Activated CD4-positive, CD25-positive, alpha-beta regulatory T cell treated with anti-CD3 and anti-CD28 coated beads, Interleukin-2, amount 50 U/mL, for 24 hours (primary cell): Measurements from ENCODE around the gene COX5B.
"Not testable (repeated sequence)": the region's sequence is repeated elsewhere in the genome, so short reads cannot be mapped to it uniquely, and the experiment has no call there.

Source experiments
- ATAC-seq, 2 donors: fragments of 150-1000 bp; cut with Tn5 transposase; one replicate each; pipeline ENCODE4 v1.10.0; 2021; ENCODE audit warnings: mild to moderate bottlenecking in 1 of 2, moderate library complexity in 1 of 2

Gene COX5B, protein sequence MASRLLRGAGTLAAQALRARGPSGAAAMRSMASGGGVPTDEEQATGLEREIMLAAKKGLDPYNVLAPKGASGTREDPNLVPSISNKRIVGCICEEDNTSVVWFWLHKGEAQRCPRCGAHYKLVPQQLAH

DNA sequence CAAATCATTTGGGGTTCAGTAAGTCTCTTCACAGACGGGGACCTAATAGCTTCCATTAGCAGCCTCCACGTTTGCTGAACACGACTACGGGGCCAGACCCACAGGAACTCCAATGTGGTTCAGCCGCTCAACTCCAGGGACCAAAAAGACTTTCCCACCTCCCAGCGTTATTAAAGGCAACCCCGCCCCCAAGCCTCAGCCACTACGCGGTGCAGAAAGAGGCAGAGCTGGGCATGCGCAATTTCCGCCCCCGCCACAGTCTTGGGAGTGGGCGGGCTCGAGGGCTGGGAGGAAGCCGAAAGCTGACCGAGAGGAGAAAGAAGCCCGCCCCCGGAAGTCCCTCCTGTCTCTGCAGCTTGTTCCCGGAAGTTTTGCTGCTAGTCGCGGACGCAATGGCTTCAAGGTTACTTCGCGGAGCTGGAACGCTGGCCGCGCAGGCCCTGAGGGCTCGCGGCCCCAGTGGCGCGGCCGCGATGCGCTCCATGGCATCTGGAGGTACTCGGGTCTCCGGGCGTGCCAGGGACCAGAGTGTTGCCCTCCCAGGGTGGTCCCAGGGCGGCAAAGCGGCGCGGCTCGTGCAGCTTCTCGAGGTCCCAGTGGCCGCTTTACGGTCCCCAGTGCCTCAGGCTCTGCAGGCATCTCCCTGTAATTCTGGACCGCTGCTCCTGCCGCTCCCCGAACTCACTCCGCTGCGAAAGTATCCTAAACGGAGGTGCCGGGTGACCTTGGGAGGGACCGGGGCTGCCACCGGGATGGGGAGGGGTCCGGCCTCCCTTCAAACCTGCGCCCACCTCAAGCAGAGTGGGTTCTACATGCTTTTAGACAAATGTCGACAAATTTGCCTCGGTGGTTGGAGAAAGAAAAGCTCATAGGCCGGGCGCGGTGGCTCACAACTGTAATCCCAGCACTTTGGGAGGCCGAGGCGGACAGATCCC, at the start of gene COX5B:
COX5B (plus strand) TSS at position 368 of the 935 bp plus-strand sequence; CDS start at position 393, 25 bp downstream.
- peak; percentile 92 to 95 for ATAC-seq

DNA sequence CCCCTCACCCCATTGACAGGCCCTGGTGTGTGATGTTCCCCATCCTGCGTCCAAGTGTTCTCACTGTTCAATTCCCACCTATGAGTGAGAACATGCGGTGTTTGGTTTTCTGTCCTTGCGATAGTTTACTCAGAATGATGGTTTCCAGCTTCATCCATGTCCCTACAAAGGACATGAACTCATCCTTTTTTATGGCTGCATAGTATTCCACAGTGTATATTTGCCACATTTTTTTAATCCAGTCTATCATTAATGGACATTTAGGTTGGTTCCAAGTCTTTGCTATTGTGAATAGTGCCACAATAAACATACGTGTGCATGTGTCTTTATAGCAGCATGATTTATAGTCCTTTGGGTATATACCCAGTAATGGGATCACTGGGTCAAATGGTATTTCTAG, 49.7 kb upstream of the COX5B start:
- not testable (repeated sequence) for ATAC-seq

DNA sequence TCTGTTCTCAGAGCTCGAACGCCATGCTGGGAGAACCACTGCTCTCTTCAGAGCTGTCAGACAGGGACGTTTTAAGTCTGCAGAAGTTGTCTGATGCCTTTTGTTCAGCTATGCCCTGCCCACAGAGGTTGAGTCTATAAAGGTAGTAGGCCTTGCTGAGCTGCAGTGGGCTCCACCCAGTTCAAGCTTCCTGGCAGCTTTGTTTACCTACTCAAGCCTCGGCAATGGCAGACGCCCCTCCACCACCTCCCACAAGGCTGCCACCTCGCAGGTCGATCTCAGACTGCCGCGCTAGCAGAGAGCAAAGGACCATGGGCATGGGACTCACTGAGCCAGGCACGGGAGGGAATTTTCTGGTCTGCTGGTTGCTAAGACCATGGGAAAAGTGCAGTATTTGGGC, 44.3 kb upstream of the COX5B start:
- ATAC-seq, result not testable (repeated sequence)

DNA sequence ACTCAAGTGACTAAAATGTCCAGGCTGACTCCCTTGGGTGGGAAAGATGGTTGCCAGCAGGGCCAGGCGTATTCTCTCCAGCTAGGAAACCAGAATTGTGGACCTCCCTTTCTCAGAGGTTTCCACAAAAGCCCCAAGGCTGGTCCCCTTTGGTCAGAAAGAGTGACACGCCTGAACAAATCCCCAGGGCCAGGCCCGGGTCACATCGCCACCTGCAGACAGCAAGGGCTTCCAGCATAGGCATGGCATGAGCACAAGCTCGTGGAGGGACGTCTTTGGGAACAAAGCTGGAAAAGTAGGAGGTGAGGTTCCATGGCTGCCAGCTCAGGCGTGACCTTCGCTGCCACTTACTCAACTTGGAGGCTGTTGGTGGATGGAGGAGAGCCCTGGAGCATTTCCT, 40.8 kb upstream of the COX5B start:
- not testable (repeated sequence) for ATAC-seq

DNA sequence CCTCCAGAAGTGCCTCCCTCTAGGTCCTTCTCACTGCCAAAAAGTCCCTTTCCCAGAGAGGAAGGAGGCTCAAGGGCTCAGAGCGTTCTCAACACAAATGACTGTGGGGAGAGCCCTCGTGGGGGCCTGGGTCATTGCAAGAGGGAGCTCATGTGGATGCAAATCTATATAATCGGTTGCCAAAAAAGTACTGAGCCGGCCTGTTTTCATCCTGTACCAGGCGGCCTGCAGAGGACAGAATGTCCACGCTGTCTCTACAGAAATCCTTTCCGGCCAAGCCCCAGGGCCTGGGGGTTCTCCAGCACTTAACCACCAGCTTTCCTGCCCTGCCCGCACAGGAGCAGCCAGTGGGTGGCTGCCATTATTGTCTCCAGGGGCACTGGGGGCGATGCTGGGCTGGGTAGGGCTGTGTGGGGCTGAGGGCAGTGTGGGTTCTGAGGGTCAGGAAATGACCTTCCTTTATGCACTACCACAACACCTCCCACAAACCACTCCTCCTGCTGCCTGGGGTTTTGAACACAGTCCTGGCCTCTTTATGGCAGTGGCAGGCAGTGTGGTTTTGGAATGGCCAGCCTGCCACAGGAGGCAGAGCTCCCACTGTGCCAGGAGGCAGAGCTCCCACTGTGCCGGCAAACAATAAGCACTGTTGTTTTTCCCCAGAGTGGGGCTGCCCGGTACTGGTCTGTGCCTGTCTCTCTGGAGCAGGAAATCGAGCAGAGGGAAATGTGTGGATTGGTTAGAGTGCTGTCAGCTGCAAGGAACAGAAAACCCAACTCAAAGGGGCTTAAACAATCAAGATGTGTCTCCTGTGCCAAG, 40.1 kb upstream of the COX5B start:
- not testable (repeated sequence) for ATAC-seq

DNA sequence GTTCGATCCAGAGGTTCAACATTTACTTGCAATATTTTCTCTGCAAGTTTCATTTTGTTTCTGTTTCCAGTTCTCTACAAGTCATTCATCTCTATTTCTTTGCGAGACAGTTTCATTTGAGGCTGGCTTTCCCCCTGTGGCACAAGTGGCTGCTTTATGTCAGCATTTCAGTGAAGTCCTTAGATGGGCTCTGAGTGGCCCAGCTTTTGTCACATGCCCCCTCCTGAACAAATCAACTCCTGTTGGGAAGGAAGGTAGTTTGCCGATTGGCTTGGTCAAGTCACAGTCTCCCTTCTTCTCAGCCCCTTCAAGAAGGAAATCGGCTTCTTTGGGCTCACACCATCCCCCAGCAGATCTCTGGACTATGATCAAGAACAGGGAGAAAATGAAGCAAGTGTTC, 37.1 kb upstream of the COX5B start:
- ATAC-seq, result not testable (repeated sequence)

DNA sequence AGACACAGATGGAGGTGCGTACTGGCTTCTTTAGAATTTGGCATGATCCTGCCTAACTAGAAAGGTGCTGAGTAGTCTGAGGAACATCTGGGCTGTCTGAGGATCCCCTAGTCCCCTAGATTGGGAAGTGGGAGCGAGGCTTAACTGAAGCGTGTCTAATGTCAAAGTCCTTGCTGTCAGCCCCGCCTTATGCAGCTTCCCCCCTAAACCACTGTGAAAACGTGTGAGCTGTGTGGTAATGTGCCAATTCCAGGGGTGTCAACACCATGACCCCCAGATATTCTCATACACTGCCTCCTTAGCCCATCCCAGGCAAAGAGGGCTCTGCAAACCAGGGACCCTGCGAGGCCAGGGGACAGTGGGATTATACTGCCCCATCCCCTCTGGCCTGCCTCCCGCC, 34.0 kb upstream of the COX5B start:
- not testable (repeated sequence) for ATAC-seq

DNA sequence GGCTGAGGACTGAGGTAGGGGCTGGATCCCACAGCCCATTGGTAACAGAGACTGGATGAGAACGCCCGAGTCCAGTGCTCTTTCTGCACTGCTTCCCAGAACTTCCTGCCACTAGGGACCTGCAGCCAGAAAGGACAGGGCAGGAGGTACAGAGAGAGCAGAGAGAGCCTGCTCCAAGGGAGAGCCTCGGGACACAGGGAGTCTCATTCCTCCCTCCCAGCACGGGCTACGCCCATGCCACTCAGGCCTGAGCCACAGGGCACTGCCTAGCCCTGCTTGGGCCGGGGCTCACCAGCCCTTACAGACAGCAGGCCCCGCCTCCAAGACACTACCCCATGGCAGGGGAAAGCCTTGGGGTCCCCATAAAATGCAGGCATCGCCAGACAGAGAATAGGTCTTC, 30.1 kb upstream of the COX5B start:
- not testable (repeated sequence) for ATAC-seq

DNA sequence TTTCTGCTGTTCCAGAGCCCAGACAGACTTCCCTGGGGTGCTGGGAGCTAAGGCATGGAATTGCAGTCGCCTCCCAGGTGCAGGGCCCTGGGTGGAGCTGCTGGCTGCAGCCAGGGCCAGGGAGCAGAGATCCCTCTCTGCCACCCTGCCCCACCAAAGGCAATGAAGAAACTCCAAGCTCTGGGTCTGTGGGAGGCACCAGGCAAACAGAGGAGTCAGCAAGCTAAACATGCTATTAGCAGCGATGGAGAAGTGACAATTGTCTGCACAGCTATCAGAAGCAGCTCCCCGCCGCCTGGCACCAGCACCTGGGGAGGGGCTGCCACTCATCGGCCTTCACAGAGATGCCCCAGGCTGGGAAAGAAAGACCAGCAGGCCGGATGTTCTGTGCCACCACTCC, 28.0 kb upstream of the COX5B start:
- no peak for ATAC-seq

DNA sequence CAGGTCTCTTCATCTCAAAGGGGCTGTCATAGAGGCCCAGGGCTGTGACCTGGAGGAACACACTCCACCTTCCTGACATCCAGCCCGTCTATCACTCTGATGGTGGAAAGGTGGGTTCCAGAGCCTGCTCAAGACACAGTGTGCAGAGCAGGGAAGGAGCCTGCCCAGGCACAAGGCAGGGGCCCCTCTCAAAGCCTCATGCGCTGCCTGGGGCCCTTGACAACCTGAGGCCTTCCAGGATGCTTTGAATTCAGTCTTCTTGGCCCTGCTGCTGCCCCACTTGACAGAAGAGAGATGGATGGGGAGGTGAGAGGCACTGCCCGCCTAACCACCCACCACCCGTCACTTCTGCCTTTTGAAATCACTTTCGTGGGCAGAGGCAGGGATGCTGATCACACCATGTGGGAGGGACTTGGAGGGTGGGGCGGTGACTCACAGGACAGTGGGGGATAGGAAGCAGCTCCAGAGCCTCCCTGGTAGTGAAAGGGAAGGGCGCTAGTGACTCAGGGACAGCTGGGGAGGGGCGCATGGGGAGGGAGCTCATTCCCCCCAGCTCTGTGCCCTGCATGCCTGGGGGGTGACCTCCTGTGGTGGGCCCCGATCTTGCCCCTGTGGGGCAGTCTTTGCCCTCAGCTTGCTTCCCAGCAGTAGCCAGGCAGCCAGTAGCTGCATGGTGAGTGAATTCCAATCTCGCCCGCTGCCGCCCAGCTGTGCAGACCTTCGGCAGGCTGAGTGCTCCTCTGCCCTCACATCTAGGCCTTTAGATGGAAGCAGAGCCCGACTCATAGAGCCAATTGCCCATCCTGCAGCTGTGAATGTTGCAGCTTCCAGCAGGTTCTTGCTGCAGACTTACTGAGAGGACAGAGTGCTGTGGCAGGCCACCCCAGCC, 26.7 kb upstream of the COX5B start:
- peak; percentile 71 to 87 for ATAC-seq

DNA sequence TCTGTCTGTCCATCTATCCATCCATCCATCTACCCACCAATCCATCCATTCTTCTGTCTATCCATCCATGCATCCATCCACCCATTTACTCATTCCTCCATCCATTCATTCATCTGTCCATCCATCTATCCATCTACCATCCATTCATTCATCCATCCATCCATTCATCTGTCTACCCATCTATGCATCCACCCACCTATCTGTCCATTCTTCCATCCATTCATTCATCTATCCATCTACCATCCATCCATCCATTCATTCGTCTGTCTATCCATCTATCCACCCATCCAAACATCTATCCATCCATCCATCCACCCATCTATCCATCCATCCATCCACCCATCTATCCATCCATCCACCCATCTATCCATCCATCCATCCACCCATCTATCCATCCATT, 25.4 kb upstream of the COX5B start:
- not testable (repeated sequence) for ATAC-seq

DNA sequence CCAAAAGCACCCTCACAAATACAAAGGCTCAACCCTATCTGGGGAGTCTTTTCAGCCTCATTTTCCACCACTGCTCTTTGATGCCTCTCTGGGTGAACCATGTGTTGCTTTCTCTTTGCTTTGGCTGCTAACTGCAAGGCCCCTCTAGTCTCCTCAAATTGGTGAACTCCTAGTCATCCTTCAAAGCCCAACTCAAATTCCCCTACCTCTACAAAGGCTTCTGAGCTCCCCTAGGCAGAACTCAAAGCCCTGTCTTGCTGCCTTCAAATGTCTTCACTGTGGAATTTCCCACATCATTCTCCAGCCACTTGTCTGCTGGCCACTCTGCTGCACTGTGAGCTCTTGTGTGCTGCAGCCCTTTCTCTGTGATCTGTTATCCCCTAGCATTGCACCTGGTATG, 22.9 kb upstream of the COX5B start:
- not testable (repeated sequence) for ATAC-seq

DNA sequence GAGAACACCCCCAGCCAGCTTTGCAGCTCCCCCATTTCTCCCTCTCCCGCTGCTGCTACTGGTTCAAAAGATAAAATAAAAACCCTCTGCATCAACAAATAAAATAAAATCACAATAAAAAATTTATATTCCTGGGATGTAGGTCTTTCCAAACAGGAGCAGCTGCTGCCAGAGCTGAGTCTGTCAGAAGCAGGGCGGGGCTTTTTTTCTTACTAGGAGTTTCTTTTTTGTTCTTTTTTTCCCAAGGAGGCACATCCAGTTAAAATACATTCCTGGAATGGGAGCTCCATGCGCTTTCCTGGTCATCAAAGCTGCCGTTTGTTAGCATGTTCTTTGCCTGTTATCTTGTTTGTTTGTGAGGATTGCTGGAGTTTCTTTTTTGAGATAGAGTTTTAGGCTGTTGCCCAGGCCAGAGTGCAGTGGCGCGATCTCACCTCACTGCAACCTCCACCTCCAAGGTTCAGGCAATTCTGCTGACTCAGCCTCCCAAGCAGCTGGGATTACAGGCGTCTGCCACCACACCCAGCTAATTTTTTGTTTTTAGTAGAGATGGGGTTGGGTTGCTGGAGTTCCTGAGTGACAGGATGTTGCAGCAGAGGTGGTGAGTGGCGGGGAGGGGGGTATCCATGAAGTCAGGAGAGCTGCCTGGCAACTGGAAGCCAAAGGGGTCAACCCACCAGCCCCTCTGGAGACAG, 20.4 kb upstream of the COX5B start:
- not testable (repeated sequence) for ATAC-seq

DNA sequence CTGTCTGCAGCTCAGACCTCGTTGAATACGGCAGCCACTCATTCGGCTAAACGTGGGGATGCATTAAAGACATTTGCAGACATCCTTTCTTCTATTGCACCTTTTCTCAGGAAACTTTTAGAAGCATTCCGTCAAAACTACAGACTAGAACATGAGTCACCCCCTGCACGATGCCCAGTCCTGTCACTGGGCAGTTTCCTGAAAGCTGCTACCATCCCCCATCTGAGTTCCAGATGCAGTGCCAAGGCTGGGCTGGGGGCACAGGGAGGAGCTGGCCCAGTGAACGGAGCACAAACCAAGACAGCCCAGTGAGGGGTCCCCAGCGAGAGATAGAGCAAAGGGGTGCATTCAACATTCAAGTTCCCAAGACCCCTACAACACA, 19.8 kb upstream of the COX5B start:
- not testable (repeated sequence) for ATAC-seq

DNA sequence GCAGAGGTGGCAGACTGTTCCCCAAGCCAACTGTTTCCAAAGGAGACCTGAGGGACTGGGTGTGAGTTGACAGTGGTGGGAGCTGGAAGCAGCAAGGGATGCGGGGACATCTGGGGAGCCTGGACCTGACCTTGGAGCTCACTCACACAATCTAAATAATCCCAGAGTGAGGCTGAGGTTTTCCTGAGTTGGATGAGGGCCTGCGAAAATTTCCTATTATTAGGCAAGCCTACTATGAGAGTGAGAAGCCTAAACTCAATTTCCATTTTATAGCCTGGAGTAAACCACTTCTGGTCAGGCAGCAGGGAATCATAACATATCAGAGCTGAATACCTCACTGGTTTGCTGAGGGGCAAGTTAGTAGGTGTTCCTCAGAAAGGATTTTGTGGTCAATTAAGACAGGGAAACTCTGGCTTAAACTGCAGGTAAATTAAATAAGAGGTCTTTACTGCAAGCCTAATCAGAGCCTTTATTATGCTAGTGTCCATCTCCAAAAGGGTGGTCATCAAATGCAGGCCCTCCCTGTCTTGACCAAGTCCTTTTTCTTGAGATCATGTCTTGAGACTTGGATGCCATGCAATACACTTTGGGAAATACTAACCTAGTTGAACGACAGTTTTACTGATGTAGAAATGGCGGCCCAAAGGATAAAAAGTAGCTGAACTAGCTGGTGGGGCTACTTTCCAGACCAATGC, 1.7 kb upstream of the COX5B start:
- no peak for ATAC-seq

DNA sequence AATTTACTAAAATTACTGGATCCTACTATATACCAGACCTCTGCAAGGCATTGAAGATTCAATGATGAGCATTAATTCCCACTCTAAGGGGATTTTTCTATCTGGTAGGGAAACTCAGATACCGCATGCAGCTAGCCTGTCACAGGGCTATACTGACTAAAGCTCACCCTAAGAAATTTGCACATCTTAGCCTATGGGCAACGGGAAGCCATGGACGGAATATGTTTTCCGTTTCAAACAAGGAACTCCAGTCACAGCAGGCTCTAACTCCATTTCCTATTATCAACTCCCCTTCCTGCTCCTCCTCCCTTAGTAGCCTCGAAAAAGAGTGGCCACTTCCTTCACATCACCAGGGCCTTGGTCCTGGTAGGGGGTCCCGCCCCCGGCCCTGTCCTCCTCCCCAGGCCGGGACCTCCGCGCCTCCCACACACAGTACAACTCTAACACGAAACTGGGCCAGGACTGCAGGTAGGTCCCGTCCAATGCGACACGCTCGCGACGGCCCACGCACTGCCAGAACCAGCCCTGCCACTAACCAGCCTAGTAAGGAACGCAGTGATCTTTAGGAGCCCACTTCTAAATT, 659 bp upstream of the COX5B start:
- ATAC-seq, result peak; percentile 45 to 52

DNA sequence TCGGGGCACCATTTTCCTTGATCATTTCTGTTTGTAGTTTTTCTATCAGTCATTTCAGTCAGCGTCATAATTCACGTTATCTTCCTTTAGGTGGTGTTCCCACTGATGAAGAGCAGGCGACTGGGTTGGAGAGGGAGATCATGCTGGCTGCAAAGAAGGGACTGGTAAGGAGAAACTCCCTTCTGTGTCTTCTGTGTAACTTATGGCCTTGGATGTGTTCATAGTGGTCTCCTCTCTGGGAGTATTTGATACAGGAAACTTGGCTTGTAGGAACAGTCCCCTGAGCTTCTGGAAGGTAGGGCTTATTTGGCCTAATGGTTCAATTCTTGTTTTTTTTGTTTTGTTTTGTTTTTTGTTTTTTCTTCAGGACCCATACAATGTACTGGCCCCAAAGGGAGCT, 1.1 kb downstream of the COX5B start:
- ATAC-seq, result no peak

DNA sequence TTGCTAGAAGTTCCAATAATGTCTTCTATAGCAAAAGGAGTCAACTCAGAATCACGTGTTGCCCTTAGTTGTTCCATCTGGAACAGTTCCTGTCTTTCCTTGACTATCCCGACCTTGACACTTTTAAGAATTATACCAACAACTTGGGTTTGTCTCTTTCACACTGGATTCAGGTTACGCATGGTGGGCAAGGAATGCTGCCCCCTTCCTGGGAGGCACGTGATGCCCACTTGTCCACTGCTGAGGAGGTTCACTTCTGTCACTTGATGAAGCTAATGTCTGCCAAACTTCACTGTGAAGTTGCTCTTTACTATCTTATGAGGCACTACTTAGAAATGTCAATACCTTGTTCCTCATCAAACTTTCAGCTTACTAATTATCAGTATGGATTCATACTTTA, 5.3 kb downstream of the COX5B start:
- no peak for ATAC-seq

DNA sequence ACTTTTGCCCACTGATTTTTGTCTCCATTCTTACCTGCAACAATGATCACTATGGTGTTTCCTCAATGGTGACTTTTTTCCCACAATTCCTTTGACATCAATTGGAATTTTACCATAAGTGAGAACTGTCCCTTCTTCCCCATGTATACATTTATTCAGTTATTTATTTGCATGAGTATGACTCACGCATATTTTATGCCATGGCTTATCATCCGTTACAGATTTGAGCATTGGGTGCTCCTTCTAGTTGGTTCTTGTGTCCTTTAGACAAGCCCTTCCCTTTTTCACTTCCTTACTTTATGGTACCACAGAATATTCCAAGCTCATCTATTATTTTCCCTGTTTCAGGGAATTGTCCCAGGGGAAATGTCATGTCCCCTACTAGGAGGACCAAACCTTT, 7.6 kb downstream of the COX5B start:
- ATAC-seq, result no peak

DNA sequence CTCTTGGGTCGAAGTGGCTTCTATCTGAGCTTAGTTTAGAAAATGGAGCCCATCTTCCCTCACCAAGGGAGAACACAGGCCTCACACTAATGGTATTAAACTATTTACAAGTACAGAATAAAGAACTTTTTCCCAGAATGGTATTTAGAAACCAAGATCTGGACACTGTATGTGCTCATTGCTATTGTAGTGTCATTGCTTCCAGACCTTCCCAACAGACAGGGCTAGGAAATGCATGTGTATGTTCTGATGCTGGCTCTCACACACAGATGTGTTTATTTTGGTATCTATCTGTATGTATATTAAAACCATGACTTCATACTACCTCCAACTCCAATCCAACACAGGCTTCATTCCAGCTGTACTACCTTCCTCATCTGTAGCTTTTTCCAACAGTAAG, 8.0 kb downstream of the COX5B start:
- ATAC-seq, result no peak

DNA sequence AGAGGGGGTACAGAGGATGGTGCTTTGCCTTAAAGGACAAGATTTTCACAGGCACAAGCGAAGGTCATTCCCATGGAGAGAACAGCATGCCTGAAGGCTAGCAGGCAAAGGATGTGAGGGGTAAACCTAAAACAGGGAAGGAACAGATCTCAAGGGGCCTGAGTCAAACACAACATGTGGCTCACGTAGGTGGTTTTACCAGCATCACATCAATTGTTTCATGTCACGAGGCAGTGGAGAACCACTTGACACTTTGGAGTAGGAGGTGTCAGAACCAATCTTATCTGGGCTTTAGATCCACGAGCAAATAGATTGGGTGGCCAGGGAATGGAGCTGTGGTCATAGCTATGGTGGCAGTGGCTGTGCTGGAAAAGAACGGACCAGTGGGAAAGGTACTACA, 8.4 kb downstream of the COX5B start:
- no peak for ATAC-seq
